Endothelial cell (in vitro differentiated cells): ENCODE data around the gene IFNA16. TPM values are rescaled to one million over a fixed set of nuclear protein-coding genes. Genes with fewer than 3 reads are reported as not detected.
"Not testable (repeated sequence)": the region's sequence is repeated elsewhere in the genome, so short reads cannot be mapped to it uniquely, and the experiment has no call there.

Experiments used
- DNase-seq: peaks from one replicate; pipeline ENCODE4 v3.0.0; 2021; ENCODE audit warnings: low spot score
- H3K27ac Mint-ChIP-seq: one replicate; pipeline ENCODE4 v1.8.0; 2021; ENCODE audit warnings: mixed read lengths, inconsistent platforms; ENCODE audit not compliant: unreplicated experiment
- H3K27me3 Mint-ChIP-seq: one replicate; pipeline ENCODE4 v1.8.0; 2021; ENCODE audit warnings: mild to moderate bottlenecking, moderate library complexity, mixed read lengths, inconsistent platforms; ENCODE audit not compliant: unreplicated experiment
- H3K36me3 Mint-ChIP-seq: one replicate; pipeline ENCODE4 v1.8.0; 2021; ENCODE audit warnings: mild to moderate bottlenecking, low read depth, mixed read lengths, inconsistent platforms; ENCODE audit not compliant: unreplicated experiment
- H3K4me1 Mint-ChIP-seq: one replicate; pipeline ENCODE4 v1.8.0; 2021; ENCODE audit warnings: mild to moderate bottlenecking, mixed read lengths, inconsistent platforms; ENCODE audit not compliant: unreplicated experiment
- H3K4me3 Mint-ChIP-seq: one replicate; pipeline ENCODE4 v1.8.0; 2021; ENCODE audit warnings: mild to moderate bottlenecking, mixed read lengths, inconsistent platforms; ENCODE audit not compliant: unreplicated experiment
- H3K9me3 Mint-ChIP-seq: one replicate; pipeline ENCODE4 v1.8.0; 2021; ENCODE audit warnings: mixed read lengths, inconsistent platforms; ENCODE audit not compliant: unreplicated experiment
- total RNA-seq: library from RNA; stranded (reverse); fragmentation: NEBNext Ultra II Directional; extraction: Animal tissue kit (Norgen Biotek cat#: 25700); gene quantifications from one replicate; pipeline ENCODE4 v1.2.1, GENCODE V29; 2021; ENCODE audit not compliant: unreplicated experiment
- TF ChIP-seq, protein P1 (sequence below): fragments of 200-600 bp; sonication (generic); IDR thresholded peaks from one replicate; pipeline ENCODE4 v1.5.0; 2021; ENCODE audit warnings: antibody characterized with exemption; ENCODE audit not compliant: unreplicated experiment

The IFNA16 gene
- total RNA-seq, 1 donor from 2014 or later, result not detected

DNA sequence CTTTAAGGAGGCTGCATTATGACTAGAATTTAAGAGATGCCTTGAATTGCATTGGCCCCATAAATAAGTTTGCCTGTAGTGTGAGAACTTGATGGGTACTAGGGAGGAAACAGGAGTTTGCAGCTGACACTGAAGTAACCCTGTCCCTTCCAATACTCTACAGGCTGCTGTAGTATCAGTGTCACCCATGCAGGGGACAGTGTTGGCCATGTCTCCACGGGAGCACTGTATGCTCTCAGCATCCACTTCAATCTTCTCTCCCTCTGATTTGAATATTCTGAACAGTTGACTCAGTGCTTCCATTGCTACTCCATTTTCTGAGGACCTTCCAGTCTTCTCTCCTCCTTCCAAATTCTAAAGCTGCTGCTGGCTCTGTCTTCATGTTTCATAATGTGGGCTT, 34.1 kb upstream of the IFNA16 start:
- DNase-seq, result no peak
- H3K36me3 Mint-ChIP-seq, result no peaks in the 10 kb centered on the region
- peaks cover 3% of the 10 kb centered on the region for H3K4me1 Mint-ChIP-seq
- H3K27ac Mint-ChIP-seq, result no peak overlapping the region
- H3K9me3 Mint-ChIP-seq, result no peaks in the 10 kb centered on the region
- no peak overlapping the region for H3K4me3 Mint-ChIP-seq
- TF ChIP-seq, protein P1, sequence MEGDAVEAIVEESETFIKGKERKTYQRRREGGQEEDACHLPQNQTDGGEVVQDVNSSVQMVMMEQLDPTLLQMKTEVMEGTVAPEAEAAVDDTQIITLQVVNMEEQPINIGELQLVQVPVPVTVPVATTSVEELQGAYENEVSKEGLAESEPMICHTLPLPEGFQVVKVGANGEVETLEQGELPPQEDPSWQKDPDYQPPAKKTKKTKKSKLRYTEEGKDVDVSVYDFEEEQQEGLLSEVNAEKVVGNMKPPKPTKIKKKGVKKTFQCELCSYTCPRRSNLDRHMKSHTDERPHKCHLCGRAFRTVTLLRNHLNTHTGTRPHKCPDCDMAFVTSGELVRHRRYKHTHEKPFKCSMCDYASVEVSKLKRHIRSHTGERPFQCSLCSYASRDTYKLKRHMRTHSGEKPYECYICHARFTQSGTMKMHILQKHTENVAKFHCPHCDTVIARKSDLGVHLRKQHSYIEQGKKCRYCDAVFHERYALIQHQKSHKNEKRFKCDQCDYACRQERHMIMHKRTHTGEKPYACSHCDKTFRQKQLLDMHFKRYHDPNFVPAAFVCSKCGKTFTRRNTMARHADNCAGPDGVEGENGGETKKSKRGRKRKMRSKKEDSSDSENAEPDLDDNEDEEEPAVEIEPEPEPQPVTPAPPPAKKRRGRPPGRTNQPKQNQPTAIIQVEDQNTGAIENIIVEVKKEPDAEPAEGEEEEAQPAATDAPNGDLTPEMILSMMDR, result no peak
- no peaks in the 10 kb centered on the region for H3K27me3 Mint-ChIP-seq

- Mint-ChIP-seq H3K4me3 (no peak overlapping the region), H3K4me1 (no peaks in the 10 kb centered on the region)
Observed at GRCh38 chr9:21244836-21245235, 27.7 kb upstream of the IFNA16 start.

DNA sequence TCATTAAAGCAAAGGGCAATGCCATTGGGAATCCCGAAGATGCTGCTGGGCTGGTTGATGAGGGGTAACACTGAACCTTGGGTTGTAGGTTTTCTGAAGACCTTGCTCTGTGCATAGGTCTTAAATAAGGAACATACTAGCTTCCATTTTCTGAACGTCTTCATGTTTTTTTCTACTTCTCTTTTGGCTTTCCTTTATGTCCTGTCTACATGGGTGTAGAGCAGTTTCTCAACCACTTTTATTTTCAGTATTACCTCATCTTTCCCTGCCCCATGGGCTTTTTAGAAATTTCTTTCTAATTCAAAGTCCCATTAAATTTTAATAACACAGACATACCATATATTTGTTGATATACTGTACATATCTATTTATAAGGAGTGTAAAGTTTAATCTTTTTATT, 22.8 kb upstream of the IFNA16 start, which contains the start of gene IFNA14:
IFNA14 (minus strand) TSS at position 95 of the 400 bp plus-strand sequence; CDS start at position 25, 70 bp downstream.
- no peak for DNase-seq
- Mint-ChIP-seq H3K4me3 (no peak within 1 kb of the TSS), H3K9me3 (no peaks in the 10 kb centered on the region), H3K36me3 (no peaks in the 10 kb centered on the region), H3K4me1 (no peaks in the 10 kb centered on the region), H3K27ac (no peak within 1 kb of the TSS), H3K27me3 (no peaks in the 10 kb centered on the region)
- TF ChIP-seq, protein P1, result no peak

More at GRCh38 chr9:21244836-21245235, 27.7 kb upstream of the IFNA16 start:
- TF ChIP-seq, protein P1, result no peak
- Mint-ChIP-seq H3K27ac (no peak overlapping the region), H3K27me3 (no peaks in the 10 kb centered on the region), H3K36me3 (no peaks in the 10 kb centered on the region), H3K9me3 (no peaks in the 10 kb centered on the region)
- DNase-seq, result no peak

GRCh38 chr9:21236360-21236714, 19.2 kb upstream of the IFNA16 start:
- H3K9me3 Mint-ChIP-seq, DNase-seq, H3K4me3 Mint-ChIP-seq, H3K27me3 Mint-ChIP-seq, H3K36me3 Mint-ChIP-seq, H3K4me1 Mint-ChIP-seq, H3K27ac Mint-ChIP-seq: not testable (repeated sequence)

GRCh38 chr9:21235468-21236359, 18.6 kb upstream of the IFNA16 start:
- not testable (repeated sequence) for H3K27me3 Mint-ChIP-seq, H3K4me3 Mint-ChIP-seq

More at GRCh38 chr9:21235468-21236359, 18.6 kb upstream of the IFNA16 start:
- peak; percentile 28 for DNase-seq
- TF ChIP-seq, protein P1, result peak; percentile 16
- not testable (repeated sequence) for H3K4me1 Mint-ChIP-seq, H3K36me3 Mint-ChIP-seq, H3K9me3 Mint-ChIP-seq, H3K27ac Mint-ChIP-seq
